MM.1S (cell line): ENCODE results near the gene TSGA10IP.

Experiments used
- DNase-seq: peaks from one replicate; pipeline ENCODE4 v3.0.0-alpha.2; 2015
- H2AFZ ChIP-seq: fragments of 300-600 bp; sonication (generic); 2 replicates; pipeline ENCODE4 v1.6.0; 2016; ENCODE audit warnings: antibody characterized with exemption, low read length
- H3F3A ChIP-seq: fragments of 300-600 bp; sonication (generic); 2 replicates; pipeline ENCODE4 v1.6.1; 2016; ENCODE audit warnings: mild to moderate bottlenecking, antibody characterized with exemption, low read length, moderate library complexity, mixed read lengths; ENCODE audit not compliant: insufficient read depth
- H3K27ac ChIP-seq: fragments of 300-600 bp; sonication (generic); 2 replicates; pipeline ENCODE4 v1.5.1; 2016; ENCODE audit warnings: mild to moderate bottlenecking, low read length
- H3K27me3 ChIP-seq: fragments of 300-600 bp; sonication (generic); replicated peaks from 2 replicates; pipeline ENCODE4 v1.6.0; 2016; ENCODE audit warnings: low read length; ENCODE audit not compliant: insufficient read depth
- H3K36me3 ChIP-seq: fragments of 300-600 bp; sonication (generic); replicated peaks from 2 replicates; pipeline ENCODE4 v1.6.1; 2016; ENCODE audit warnings: mild to moderate bottlenecking, low read length, mixed read lengths; ENCODE audit not compliant: insufficient read depth
- H3K4me1 ChIP-seq: fragments of 300-600 bp; sonication (generic); 2 replicates; pipeline ENCODE4 v1.6.1; 2016; ENCODE audit warnings: low read length, mixed read lengths
- H3K4me2 ChIP-seq: fragments of 300-600 bp; sonication (generic); 2 replicates; pipeline ENCODE4 v1.6.0; 2016; ENCODE audit warnings: low read depth, low read length
- H3K4me3 ChIP-seq: fragments of 300-600 bp; sonication (generic); 2 replicates; pipeline ENCODE4 v1.5.1; 2016; ENCODE audit warnings: low read length, mixed read lengths
- H3K79me2 ChIP-seq: fragments of 300-600 bp; sonication (generic); 2 replicates; pipeline ENCODE4 v1.6.1; 2016; ENCODE audit warnings: mixed run types, low read length, mixed read lengths
- H3K9ac ChIP-seq: fragments of 300-600 bp; sonication (generic); 2 replicates; pipeline ENCODE4 v1.6.1; 2016; ENCODE audit warnings: low read length, mixed read lengths
- H3K9me2 ChIP-seq: fragments of 300-600 bp; sonication (generic); replicated peaks from 2 replicates; pipeline ENCODE4 v1.6.1; 2016; ENCODE audit warnings: mild to moderate bottlenecking, low read length, mixed read lengths; ENCODE audit not compliant: insufficient read depth
- H3K9me3 ChIP-seq: fragments of 300-600 bp; sonication (generic); replicated peaks from 2 replicates; pipeline ENCODE4 v1.6.1; 2016; ENCODE audit warnings: mild to moderate bottlenecking, low read length, mixed read lengths; ENCODE audit not compliant: insufficient read depth
- H4K20me1 ChIP-seq: fragments of 300-600 bp; sonication (generic); 2 replicates; pipeline ENCODE4 v1.6.1; 2016; ENCODE audit warnings: mild to moderate bottlenecking, low read length, moderate library complexity, mixed read lengths; ENCODE audit not compliant: insufficient read depth
- EZH2 ChIP-seq: fragments of 300-600 bp; sonication (generic); optimal IDR thresholded peaks from 2 replicates; pipeline ENCODE3; 2017; ENCODE audit warnings: low read depth, mild to moderate bottlenecking, antibody characterized with exemption, low read length, mixed read lengths
- EZH2phosphoT487 ChIP-seq: fragments of 300-600 bp; sonication (generic); IDR thresholded peaks from 2 replicates; pipeline ENCODE4 v1.6.1; 2018; ENCODE audit warnings: antibody characterized with exemption, low read length
- TF ChIP-seq, protein P1 (sequence below): fragments of 300-600 bp; sonication (generic); IDR thresholded peaks from 2 replicates; pipeline ENCODE4 v1.5.1; 2016; ENCODE audit warnings: antibody characterized with exemption, low read length, mixed read lengths

Gene TSGA10IP

GRCh38 chr11:65977621-65978390, 32.5 kb downstream of the TSGA10IP start:
- H2AFZ ChIP-seq: no peak overlapping the region
- no peak overlapping the region for H3K4me3 ChIP-seq
- no peak for DNase-seq
- H3K9ac ChIP-seq: no peak overlapping the region
- no peaks in the 10 kb centered on the region for H4K20me1 ChIP-seq
- TF ChIP-seq EZH2: no peak
- TF ChIP-seq, protein P1, sequence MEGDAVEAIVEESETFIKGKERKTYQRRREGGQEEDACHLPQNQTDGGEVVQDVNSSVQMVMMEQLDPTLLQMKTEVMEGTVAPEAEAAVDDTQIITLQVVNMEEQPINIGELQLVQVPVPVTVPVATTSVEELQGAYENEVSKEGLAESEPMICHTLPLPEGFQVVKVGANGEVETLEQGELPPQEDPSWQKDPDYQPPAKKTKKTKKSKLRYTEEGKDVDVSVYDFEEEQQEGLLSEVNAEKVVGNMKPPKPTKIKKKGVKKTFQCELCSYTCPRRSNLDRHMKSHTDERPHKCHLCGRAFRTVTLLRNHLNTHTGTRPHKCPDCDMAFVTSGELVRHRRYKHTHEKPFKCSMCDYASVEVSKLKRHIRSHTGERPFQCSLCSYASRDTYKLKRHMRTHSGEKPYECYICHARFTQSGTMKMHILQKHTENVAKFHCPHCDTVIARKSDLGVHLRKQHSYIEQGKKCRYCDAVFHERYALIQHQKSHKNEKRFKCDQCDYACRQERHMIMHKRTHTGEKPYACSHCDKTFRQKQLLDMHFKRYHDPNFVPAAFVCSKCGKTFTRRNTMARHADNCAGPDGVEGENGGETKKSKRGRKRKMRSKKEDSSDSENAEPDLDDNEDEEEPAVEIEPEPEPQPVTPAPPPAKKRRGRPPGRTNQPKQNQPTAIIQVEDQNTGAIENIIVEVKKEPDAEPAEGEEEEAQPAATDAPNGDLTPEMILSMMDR: no peak
- TF ChIP-seq EZH2phosphoT487: no peak
- no peak overlapping the region for H3K4me2 ChIP-seq
- no peaks in the 10 kb centered on the region for H3K9me3 ChIP-seq
- no peaks in the 10 kb centered on the region for H3K4me1 ChIP-seq
- no peaks in the 10 kb centered on the region for H3K27me3 ChIP-seq
- H3K79me2 ChIP-seq: no peaks in the 10 kb centered on the region
- no peaks in the 10 kb centered on the region for H3F3A ChIP-seq
- H3K36me3 ChIP-seq: no peaks in the 10 kb centered on the region
- H3K27ac ChIP-seq: no peak overlapping the region
- no peaks in the 10 kb centered on the region for H3K9me2 ChIP-seq

DNA sequence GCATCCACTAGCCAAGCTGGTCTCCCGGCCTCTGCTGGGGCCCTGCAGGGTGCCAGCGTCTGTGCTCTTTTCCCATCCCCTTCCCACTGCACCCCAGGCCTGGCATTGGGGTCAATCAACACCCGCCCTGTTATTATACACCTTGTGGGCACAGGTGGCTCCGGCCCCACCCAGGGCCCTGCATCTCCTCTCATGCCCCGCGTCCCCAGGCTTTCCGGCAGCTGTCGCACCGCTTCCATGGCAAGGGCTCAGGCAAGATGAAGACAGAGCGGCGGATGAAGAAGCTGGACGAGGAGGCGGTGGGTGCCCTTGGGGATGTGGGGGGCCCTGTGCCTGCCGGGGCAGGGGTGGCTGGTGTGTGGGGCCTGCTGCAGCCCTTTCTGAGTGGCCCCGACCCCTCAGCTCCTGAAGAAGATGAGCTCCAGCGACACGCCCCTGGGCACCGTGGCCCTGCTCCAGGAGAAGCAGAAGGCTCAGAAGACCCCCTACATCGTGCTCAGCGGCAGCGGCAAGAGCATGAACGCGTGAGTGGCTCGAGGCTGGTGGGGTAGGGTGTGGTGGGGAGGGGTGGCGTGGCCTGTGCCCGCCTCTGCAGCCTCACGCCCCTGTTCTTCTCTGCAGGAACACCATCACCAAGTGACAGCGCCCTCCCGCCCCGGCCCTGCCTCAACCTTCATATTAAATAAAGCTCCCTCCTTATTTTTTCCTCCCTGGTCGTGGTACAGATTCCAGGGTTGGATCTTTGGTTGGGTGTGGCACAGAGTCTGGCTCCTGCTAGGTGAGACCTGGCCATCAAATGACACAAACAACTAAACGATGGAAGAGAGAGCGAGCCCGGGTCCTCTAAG, 33.3 kb downstream of the TSGA10IP start:
- Histone ChIP-seq H3K4me2 (no peak overlapping the region), H3K27ac (no peak overlapping the region), H2AFZ (no peak overlapping the region), H3K36me3 (no peaks in the 10 kb centered on the region), H4K20me1 (no peaks in the 10 kb centered on the region), H3K4me1 (no peaks in the 10 kb centered on the region), H3K27me3 (no peaks in the 10 kb centered on the region), H3K79me2 (no peaks in the 10 kb centered on the region), H3K9ac (no peak overlapping the region), H3F3A (no peaks in the 10 kb centered on the region), H3K4me3 (no peak overlapping the region), H3K9me2 (no peaks in the 10 kb centered on the region), H3K9me3 (no peaks in the 10 kb centered on the region)
- TF ChIP-seq EZH2phosphoT487: no peak
- TF ChIP-seq, protein P1: no peak
- no peak for TF ChIP-seq EZH2
- no peak for DNase-seq

- H3K4me2 ChIP-seq: no peak overlapping the region
- H3K4me1 ChIP-seq: no peaks in the 10 kb centered on the region
- H3K9me2 ChIP-seq: no peaks in the 10 kb centered on the region
- no peak overlapping the region for H3K4me3 ChIP-seq
- H2AFZ ChIP-seq: no peak overlapping the region
- H3K79me2 ChIP-seq: no peaks in the 10 kb centered on the region
- no peaks in the 10 kb centered on the region for H3K9me3 ChIP-seq
- no peaks in the 10 kb centered on the region for H3K36me3 ChIP-seq
- H3F3A ChIP-seq: no peaks in the 10 kb centered on the region
- no peak for DNase-seq
- H3K9ac ChIP-seq: no peak overlapping the region
- no peaks in the 10 kb centered on the region for H4K20me1 ChIP-seq
- no peaks in the 10 kb centered on the region for H3K27me3 ChIP-seq
- H3K27ac ChIP-seq: no peak overlapping the region
- TF ChIP-seq, protein P1: no peak
- no peak for TF ChIP-seq EZH2
- no peak for TF ChIP-seq EZH2phosphoT487
Measured at GRCh38 chr11:65979261-65979759, 34.0 kb downstream of the TSGA10IP start.
